ENCODE results near the gene PAXX.
"Not testable (repeated sequence)": the region's sequence is repeated elsewhere in the genome, so short reads cannot be mapped to it uniquely, and the experiment has no call there.

The PAXX gene

DNA sequence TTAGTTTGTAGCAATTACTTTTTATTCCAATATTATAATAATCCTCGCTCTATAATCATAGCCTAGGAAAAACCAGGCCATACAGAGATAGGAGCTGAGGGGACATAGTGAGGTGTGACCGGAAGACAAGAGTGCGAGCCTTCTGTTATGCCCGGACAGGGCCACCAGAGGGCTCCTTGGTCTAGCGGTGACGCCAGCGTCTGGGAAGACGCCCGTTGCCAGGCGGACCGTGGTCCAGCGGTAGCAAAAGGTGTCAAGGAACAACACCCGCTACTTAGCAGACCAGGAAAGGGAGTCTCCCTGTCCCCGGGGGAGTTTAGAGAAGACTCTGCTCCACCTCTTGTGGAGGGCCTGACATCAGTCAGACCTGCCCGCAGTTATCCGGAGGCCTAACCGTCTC is 12.1 kb downstream of the PAXX start:
- DNase-seq = not testable (repeated sequence)

DNA sequence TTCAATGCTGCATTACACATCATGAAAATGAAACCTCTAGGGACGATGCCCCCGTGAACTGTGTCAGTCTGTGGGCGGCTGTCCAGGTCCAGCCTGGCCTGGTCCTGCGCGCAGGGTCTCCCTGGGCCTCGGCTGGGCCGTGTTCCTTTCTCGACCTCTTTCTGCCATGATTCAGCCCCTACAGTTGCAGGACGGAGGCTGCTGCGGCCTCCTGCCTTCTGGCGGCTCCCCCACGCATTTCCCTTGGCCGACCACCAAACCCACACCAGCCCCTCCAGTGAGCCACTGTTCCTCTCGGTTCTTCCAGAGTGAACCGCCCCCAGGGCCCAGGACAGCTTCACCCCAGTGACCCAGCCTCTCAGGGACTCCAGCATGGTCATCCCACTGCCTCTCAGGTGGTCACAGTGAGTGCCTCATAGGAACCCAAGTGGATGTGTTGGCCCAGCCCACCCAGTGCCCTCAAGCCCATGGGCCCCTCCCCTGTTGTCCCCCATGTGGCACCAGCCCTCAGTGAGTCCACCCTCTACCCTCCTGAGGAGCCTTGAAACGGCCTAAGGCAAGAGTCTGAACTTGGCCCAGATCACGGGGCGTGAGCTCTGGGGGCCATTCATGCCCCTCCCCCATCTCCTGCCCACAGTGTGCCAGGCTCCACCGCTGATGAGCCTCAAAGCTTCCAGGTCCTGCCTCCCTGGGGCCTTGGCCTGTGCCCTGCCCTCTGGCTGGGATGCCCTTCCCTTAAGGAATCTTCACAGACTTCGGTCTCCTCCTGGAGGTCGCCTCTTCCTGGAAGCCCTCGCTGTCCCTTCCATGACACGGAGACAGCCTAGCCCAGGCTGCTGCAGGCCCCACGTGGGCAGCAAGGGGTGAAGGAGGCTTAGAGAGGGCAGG is 14.1 kb downstream of the PAXX start:
- no peak for DNase-seq

DNA sequence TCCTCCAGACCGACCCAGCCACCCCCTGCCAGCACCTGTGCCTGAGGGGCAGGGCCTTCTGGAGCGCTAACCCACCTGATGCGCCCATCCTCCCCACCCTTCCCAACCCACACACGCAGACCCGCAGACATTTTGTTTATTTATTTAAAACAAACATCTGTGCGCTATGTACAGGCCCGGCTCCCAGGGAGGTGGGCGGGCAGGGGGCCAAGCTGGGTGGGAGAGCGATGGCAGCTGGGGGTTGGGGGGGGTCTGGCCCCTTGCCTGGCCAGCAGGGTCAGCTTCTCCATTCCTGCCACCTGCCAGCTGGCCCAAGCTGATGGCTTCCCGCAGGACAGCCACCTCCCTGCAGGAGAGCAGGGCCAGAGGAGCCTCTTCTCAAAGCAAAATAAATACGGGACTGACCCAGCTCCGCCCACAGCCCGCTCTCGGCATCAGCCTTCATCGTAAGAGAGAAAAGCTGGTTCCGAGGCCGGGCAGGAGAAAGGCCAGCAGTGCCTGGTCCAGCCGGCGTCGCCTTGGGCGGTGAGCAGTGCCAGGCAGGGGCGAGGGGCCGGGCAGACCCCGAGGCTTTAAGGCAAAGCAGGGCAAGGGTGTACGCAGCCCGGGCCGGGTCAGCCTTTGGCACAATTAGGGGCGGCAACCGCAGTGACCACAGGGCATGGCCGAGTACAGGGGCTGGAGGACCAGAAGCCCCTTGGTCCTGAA is 15.0 kb downstream of the PAXX start:
- no peak for DNase-seq

DNA sequence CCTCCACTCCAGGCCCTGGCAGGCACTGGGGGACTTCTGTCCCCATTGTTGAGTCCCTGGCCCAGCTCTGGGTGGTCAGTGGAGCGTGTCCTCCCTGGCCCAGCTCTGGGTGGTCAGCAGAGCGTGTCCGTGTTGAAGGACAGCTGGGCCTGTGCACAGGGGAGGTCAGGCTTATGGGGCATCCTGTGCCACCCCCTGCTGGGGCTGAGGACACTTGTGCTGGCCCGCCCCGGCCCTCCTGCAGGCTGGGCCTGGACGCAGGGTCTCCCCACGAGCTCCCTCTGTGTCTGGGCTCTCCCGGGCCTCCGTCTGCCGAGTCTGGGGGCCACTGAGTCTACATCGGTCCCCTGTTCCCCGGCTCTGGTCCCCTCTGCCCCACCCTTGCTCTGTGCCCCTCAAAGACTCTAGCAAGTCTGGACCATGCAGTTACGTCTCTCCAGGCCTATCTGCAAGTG is 15.6 kb downstream of the PAXX start:
- DNase-seq = no peak

DNA sequence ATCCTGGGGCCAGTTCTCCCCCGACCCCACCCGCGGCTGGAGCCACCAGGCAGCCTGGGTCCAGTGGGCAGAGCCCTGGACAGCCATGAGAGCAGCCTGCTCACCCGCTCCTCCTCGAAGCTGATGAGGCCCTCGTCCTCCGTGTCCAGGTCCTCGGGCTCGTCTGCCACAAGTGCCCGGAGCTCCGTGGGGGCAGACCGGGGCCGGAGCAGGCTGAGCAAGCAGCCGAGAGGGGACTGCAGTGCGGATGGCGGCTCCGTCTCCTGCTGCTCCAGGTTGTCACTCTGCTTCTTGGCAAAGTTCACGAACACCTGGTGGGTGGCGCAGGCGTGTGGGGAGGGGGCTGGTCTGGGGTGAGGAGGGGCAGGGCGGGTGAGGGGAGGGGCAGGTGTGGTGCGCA is 16.1 kb downstream of the PAXX start:
- DNase-seq = no peak

DNA sequence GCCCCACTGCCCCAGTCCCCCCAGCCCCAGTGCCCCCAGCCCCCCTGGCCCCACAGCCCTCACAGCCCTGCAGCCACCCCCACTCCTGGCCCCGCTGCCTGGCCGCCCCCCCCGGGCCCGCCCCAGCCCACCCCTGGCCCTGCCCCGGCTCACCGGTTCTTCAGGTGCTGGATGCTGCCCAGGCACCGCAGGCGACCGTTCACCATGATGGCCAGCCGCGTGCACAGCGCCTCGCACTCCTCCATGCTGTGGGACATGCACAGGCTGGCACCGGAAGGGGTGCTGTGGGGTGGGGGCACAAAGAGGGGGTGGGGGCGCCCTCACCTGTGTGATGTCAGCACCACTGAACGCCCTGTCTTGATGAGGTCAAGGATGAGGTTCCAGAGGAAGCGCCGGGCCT is 17.0 kb downstream of the PAXX start:
- no peak for DNase-seq

DNA sequence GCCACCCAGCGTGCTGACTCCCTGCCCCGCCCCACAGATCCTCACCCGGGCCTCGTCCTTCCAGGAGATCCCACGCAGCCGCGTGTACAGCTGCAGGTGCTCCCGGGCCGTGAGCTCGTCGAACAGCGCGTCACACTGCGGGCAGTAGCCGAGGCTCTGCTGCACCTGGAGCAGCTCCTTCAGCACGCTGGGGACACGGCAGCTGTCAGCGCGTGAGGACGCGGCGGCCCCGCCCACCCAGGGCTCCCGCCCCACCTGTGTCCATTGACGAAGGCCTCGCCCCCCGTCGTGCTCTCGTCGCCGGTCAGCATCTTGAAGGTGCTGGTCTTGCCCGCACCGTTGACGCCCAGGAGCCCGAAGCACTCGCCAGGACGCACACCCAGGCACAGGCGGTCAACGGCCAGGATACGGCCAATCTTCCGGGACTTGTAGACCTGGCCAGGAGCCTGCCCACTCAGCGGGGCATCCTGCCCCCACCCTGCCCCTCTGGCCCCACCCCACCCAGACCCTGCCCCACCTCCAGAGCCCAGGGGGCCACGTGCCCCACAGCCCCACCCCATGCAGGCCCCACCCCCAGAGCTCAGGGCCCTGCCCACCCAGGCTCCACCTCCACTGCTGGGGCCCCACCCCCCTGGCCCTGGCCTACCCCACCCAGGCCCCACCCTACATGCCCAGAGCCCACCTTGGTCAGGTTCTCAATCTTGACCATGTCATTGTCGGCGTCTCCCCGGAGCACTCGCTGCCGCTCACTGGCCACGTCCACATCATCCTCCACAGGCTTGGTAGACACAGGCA is 17.9 kb downstream of the PAXX start:
- no peak for DNase-seq

DNA sequence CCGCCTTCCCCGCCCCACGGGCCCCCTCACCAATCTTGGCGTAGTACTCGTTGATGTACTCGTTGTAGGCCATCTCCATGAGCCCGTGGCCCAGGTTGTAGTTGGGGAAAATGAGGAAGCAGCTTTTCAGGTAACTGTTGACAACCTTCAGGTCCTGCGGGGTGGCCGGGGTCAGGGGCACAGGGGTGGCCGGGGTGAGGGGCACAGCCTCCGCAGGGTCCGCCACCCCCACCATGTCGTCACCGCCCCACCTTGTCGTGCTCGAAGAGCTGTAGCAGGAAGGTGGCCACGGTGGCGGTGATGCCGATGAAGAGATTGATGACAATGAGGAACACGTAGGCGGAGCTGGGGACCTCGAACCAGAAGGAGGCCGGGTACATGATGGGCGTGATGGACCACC is 18.9 kb downstream of the PAXX start:
- DNase-seq = no peak

DNA sequence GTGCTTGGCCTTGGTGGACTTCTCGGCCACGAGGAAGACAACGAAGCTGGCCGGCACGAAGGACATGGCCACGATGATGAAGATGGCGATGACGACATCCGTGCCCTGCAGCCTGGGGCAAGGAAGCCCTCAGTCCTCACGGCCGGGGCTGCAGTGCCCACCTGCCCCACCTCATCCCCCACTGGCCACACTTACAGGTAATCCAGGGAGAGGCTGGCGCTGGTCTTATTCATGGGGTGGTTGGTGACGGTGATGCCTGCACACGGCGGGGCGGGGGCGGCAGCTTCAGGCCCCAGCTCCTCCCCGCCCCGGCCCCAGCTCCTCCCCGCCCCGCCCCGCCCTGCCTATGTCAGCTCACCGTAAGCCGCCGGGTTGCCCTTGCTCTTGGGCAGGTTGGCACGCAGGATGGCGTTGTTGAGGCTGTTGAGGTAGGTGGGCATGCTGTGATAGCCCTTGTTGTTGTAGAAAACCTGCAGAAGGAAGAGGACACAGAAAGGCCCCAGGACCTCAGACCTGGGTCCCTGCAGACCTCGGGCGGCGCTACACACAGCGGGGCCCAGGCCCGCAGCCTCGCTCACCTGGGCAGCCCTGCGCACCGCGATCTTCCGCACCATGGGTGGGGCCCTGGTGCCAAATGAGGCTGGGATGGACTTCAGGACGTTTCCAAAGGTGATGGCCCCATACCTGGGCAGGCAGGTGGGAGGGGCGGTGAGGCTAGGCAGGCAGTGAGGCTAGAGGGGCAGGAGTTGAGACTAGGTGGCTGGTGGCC is 19.9 kb downstream of the PAXX start:
- DNase-seq = no peak

DNA sequence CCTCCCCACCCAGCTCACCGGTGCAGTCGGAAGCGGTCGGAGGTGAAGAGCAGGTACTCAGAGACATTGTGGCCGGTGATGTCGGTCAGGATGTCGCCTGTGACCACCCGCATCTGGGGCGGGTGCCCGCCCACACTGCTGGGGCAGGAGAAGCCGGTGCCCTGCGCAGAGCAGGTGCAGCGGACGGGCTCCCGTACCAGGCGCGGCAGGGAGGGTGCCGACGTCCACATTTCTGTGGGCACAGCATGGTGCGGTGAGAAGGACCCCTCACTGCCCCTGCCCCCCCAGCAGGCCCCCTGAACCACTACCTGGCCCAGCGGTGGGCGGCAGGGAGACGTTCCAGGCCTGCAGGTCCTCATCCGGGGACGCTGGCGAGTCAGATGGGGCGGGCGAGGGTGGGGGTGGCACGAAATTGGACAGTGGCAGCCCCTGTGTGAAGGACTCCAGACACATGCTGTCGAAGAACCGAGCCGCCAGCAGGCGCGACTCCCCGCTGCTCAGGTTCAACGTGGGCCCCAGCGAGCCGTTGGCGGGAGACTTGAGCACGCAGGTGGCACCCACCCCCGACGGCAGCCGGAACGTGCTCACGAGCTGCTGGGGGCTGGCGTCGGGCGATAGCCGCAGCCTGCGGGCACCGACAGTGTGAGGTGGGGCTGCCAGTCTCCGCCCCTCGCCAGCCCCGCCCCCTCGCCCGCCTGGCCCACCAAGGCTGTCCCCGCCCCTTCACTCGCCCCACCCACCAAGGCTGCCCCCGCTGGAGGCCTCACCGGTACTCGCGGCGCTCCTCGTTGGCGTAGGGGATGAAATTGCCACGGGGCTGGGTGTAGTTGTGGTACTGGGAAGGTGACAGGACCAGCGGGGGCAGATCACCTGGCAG is 20.7 kb downstream of the PAXX start:
- no peak for DNase-seq

DNA sequence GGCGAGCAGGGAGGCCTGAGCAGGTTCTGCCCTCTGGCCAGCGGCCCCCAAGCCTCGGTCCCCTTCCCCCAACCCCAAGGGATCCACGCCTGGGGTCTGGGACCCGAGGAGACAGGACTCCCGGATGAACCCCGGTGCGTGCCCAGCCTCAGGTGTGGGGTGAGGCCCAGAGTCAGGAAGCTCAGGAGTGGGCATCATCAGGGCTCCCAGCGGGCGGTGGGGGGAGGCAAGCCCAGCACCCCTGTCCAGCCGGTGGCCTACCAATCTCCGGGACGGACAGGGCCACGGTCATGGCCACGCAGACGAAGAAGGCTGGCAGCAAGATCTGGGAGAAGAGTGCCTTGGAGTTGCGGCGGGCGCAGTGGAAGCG is 21.3 kb downstream of the PAXX start:
- DNase-seq = no peak

DNA sequence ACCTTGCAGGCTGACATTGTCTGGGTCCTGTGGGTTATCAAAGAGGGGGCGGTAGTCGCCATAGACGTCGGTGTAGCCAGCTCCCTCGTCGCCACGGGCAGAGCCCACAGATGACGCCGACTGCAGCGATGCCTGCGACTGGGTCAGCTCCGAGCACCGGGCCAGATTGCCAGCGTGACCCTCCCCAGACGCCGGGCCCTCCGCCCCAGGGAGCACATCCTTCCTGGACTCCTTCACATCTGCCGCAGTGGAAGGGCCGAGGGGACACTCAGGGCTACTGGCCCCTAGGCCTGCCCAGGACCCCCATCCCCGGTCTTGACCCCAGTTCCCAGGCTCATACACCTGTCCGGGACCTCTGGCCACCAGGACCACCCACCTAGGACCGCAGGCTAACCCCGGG is 21.9 kb downstream of the PAXX start:
- no peak for DNase-seq

DNA sequence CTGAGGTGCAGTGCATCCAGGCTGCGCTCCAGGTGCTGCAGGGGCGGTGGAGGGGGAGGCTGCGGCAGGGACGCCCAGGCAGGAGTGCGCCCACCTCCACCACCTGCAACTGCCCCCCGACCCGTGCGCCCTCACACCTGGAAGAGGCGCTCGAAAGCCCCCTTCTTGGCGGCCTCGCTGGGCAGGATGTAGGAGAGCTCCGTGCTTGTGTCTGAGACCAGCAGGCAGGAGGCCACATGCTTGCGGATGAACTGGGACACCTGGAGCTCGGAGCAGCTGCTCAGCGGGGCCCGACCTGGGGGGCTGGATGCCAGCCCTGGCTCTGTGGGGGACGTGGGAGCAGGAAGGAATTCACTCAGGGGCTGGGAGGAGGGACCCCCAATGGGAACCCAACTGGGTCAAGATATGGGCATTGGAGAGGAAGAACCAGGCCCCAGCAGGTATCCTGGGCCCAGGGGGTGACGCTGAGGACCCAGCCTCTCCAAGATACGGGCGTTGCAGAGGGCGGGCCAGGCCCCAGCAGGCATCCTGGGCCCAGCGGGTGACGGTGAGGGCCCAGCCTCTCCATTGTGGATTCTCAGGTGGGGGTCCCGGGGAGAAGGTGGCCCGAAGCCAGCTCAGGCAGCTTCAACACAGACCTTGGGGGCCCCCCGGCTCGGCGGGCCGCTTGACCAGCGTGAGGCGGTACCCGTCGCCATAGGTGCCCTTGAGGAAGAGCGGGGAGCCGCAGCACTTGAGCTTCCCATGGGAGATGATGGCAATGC is 22.7 kb downstream of the PAXX start:
- no peak for DNase-seq

DNA sequence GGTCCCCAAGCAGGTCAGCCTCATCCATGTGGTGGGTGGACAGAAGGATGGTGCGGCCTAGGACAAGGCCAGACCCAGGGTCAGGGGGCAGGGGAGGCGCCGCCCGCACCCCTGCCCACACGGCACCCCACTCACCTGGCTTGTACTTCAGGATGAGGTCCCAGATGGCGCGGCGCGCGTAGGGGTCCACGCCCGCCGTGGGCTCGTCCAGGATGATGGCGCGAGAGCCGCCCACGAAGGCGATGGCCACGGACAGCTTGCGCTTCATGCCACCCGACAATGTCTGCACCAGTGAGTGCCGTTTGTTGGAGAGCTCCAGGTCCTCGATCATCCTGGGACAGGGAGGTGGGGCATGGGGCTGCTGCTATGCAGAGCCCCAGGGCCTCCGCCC is 23.3 kb downstream of the PAXX start:
- no peak for DNase-seq

DNA sequence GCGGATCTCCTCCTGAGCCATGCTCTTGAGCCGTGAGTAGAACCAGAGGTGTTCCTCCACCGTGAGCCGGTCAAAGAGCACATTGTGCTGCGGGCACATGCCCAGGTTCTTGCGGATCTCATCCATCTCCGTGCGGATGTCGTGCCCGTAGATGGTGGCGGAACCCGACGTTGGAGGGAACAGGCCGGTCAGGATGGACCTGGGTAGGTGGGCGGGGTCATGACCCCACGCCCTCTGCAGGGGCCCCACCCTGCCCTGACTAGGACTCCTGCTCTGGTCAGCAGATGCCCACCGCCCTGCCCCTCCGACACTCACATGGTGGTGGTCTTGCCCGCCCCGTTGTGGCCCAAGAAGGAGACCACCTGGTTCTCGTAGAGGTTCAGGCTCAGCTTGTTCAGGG is 23.8 kb downstream of the PAXX start:
- DNase-seq = no peak

DNA sequence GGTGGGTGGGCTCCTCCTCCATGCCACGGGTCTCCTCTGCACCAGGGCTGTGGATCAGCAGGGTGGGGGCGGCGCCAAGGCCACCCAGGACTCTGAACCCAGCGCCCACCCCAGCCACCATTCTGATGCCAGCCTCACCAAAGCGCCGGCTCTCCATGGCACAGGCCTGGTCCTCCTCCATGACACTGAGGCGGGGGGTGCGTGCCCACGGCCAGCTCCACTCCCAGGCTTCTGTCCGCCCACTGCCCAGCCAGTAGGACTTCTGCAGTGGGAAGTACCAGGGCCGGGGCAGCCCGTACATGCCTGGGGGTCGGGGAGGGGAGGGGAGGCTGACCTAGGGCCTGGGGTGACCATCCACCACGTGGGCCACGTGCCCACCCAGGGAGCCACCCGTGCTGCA is 24.2 kb downstream of the PAXX start:
- DNase-seq = no peak

DNA sequence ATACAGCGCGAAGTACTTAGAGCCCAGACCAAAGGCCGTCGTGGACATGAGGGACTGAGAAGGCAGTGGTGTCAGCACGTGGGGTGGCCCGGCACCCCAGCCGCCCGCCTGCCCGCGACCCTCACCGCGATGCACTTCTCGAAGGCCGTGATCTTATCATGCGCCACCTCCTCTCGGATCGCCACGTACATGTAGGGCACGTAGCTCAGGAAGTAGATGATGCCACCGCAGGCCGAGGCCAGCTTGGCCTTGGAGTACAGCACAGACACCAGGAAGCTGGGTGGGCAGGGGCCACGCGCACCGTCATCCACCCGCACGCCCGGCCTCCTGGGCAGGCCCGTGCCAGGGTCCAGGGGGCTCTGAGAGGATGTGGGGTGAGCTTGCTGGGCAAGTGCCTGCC is 24.8 kb downstream of the PAXX start:
- DNase-seq = no peak

DNA sequence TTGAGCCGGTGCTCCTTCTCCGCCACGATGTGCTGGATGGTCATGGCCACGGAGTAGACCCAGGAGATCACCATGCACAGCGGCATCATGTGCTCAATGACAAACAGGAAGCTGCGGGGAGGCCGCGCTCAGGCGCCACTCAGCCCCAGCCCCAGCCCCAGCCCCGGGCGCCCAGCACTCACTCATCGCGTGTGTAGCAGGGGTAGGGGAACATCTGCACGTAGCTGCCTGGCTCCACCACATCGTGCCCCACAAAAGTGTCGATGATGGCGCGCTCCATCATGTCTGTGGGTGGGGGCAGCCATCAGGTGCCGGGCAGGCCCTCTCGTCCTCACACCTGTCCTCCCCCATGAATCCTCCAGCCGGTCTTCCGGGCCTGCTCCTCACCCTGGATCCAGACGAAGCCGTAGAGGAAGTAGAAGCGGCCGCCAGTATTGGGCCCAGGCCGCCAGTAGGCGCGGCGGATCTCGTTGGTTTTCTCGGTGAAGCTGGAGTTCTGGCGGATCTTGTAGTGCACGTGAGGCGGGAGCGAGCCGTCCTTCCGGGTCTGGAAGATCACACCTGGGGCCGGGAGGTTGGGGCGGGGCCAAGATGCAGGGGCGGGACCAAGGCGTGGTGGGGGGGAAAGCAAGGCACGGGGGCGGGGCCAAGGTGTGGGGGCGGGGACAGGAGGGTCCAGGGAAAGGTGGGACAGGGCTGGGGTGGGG is 25.7 kb downstream of the PAXX start:
- no peak for DNase-seq

DNA sequence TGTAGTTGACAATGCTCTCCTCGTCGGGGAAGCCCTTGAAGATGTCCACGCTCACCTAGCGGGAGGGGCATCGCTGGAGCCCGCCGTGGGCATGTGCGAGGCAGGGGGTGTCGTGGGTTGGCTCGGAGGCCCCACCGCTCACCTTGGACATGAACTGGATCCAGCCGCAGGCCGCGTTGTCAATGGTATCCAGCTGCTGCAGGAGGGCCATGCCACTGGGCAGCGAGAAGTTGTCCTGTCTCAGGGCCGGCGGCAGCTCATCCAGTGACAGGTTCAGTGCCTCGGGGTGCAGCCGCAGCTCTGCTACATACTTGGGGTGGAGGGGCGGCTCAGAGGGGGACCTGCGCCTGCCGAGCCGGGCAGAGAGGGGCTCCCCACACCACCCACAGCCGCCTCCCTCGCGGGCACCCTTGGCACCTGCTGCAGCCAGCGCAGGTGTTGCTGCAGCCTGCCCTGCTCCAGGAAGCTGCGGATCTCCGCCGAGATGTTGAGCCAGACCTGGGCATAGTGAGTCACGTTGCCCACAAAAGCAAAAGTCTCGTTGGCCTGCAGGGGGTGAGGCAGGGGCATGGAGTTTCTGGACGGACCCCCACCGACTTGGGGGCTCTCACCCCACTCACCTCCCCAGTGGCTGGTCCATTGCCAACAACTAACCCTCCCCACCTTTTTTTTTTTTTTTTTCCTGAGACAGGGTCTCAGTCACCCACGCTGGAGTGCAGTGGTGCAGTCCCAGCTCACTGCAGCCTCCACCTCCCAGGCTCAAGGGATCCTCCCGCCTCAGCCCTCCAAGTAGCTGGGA is 26.7 kb downstream of the PAXX start:
- no peak for DNase-seq
